Measurements from ENCODE around the gene POLR2B.

- TF ChIP-seq YY1 (IDR thresholded peaks at IDR 0.05; ENCODE audit: insufficient read depth, insufficient read length) (no peak), ZNF274 (IDR thresholded peaks at IDR 0.05; ENCODE audit: low read depth, low read length) (no peak)
Measured at GRCh38 chr4:56937262-56937661, 41.4 kb upstream of the POLR2B start.
